ENCODE results near the gene PHYKPL. TPM values are rescaled to one million over a fixed set of nuclear protein-coding genes. Genes with fewer than 3 reads are reported as not detected.

PHYKPL gene
- total and polyA plus RNA-seq, 2 of the 8 experiments (the other 6 are each of a cell fraction or from before 2014, with no cell fraction given): 25.1 to 32.1 TPM

GRCh38 chr5:178223828-178224335 lies 8.7 kb downstream of the PHYKPL start (continued):
- no peak for TF ChIP-seq CTCF (IDR thresholded peaks at IDR 0.05; ENCODE audit: control extremely low read depth in 1 of 3, insufficient read depth in 1 of 3, low read depth in 1 of 3, low read length in 3 of 3)
- no peak for TF ChIP-seq SUZ12 (IDR thresholded peaks at IDR 0.05; ENCODE audit: low read length)
- TF ChIP-seq GABPA (IDR thresholded peaks at IDR 0.05; ENCODE audit: borderline replicate concordance, insufficient read depth, low read length): no peak
- no peak for TF ChIP-seq CHD1 (IDR thresholded peaks at IDR 0.05; ENCODE audit: low read depth, low read length)
- no peak for TF ChIP-seq JUND (IDR thresholded peaks at IDR 0.05; ENCODE audit: low read length)
- TF ChIP-seq CBX8 (IDR thresholded peaks at IDR 0.05; ENCODE audit: borderline replicate concordance, low read depth, low read length): no peak
- peak; percentile 73; the same call in 1 of the 2 replicates for TF ChIP-seq TEAD4 (IDR thresholded peaks at IDR 0.05; ENCODE audit: low read depth, low read length)
- TF ChIP-seq SP1 (IDR thresholded peaks at IDR 0.05; ENCODE audit: low read depth, low read length): peak; percentile 66
- TF ChIP-seq USF2 (IDR thresholded peaks at IDR 0.05; ENCODE audit: low read length): peak; percentile 60
